Mononuclear cell (primary cell): ENCODE results near the gene NALCN. TPM values are rescaled to one million over a fixed set of nuclear protein-coding genes. Genes with fewer than 3 reads are reported as not detected.

Source experiments
- H3K27me3 ChIP-seq: 2 replicates; pipeline ENCODE4 v1.6.0; 2011; ENCODE audit warnings: low read length, control low read depth; ENCODE audit not compliant: insufficient read depth
- H3K4me1 ChIP-seq: 2 replicates; pipeline ENCODE4 v1.5.1; 2011; ENCODE audit warnings: mild to moderate bottlenecking, low read length, control low read depth; ENCODE audit not compliant: insufficient read depth
- H3K4me3 ChIP-seq: 2 replicates; pipeline ENCODE4 v1.5.1; 2011; ENCODE audit warnings: mild to moderate bottlenecking, low read length, moderate library complexity
- H3K9me3 ChIP-seq: 2 replicates; pipeline ENCODE4 v1.5.1; 2011; ENCODE audit warnings: low read depth, mild to moderate bottlenecking, control low read depth, low read length
- total RNA-seq: library from RNA; depleted of rRNA; stranded (reverse); fragments of >200 nt; gene quantifications from one replicate; pipeline ENCODE4 v1.2.3, GENCODE V29; 2012

The NALCN gene
- total RNA-seq, 1 donor = not detected

GRCh38 chr13:101185606-101186005 is 230.7 kb downstream of the NALCN start:
- Histone ChIP-seq H3K4me3 (no peak overlapping the region), H3K4me1 (no peaks in the 10 kb centered on the region), H3K9me3 (no peaks in the 10 kb centered on the region)

GRCh38 chr13:101181076-101181685 is 235.1 kb downstream of the NALCN start:
- no peak overlapping the region for H3K4me3 ChIP-seq
- no peaks in the 10 kb centered on the region for H3K9me3 ChIP-seq
- H3K27me3 ChIP-seq = no peaks in the 10 kb centered on the region
- no peaks in the 10 kb centered on the region for H3K4me1 ChIP-seq

More at GRCh38 chr13:101185606-101186005, 230.7 kb downstream of the NALCN start:
- no peaks in the 10 kb centered on the region for H3K27me3 ChIP-seq

GRCh38 chr13:101179021-101179420 is 237.3 kb downstream of the NALCN start:
- no peaks in the 10 kb centered on the region for H3K27me3 ChIP-seq
- H3K4me1 ChIP-seq = no peaks in the 10 kb centered on the region
- H3K4me3 ChIP-seq = no peak overlapping the region
- H3K9me3 ChIP-seq = no peaks in the 10 kb centered on the region

DNA sequence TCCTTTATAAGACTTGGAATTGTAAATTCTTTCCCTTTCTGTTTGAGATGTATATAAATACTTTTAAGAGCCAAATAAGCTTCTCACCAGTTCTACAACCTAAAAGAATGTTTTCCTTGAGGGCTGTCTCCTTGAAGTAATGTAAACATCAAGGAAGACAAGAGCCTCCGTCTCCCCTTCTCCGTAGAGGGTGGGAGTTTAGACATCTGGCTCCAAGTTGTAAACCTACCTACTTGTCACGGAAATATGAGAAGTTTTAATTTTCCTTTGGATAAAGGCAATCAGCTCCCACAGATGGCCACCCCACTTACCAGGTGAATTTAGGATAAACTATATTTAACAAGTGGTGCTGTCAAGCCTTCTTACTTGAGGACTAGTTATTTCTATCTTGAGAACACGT is 237.9 kb downstream of the NALCN start:
- no peak overlapping the region for H3K4me3 ChIP-seq
- no peaks in the 10 kb centered on the region for H3K9me3 ChIP-seq
- no peaks in the 10 kb centered on the region for H3K27me3 ChIP-seq
- H3K4me1 ChIP-seq = no peaks in the 10 kb centered on the region

- H3K27me3 ChIP-seq = no peaks in the 10 kb centered on the region
- no peaks in the 10 kb centered on the region for H3K9me3 ChIP-seq
- no peaks in the 10 kb centered on the region for H3K4me1 ChIP-seq
- no peak overlapping the region for H3K4me3 ChIP-seq
Measured at GRCh38 chr13:101170306-101170705, 246.0 kb downstream of the NALCN start.

DNA sequence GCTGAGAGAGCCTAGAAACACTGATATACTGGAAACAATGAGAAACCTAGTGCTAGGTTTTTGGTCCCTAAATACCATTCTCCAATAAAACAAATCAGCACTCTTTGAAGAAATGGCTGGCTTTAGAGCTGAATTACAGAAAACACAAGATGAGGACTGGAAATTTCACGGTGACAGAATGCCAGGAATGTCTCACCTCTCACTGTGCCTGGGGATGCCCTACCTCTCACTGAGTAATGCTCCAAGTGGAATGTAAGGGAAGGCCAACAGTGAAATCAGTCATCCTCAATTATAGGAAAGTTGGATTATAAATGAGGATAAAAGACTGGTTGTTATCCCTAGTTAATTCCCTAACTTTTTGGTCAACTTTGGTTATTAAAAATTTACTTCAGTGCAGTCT is 259.0 kb downstream of the NALCN start:
- H3K9me3 ChIP-seq = no peaks in the 10 kb centered on the region

DNA sequence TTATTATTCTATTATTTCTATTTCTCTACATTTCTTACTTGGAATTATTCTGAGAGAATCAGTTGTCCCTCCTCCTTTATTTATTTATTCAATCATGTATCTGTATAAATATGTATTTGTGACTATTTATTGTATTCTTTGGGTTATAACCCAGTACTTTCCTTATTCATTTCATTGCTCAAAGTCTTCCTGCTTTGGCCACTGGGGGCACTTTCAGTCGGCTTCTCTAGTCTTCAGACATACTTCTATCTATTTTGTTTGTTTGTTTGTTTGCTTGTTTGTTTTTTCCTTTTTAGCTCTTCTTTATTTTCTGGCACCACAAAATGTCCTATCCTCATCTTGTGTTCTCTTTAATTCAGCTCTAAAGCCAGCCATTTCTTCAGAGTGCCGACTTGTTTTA is 260.4 kb downstream of the NALCN start:
- Histone ChIP-seq H3K27me3 (peaks cover 8% of the 10 kb centered on the region), H3K9me3 (no peaks in the 10 kb centered on the region), H3K4me3 (no peak overlapping the region), H3K4me1 (no peaks in the 10 kb centered on the region)

More for the DNA sequence above, 259.0 kb downstream of the NALCN start:
- H3K4me1 ChIP-seq = no peaks in the 10 kb centered on the region
- no peak overlapping the region for H3K4me3 ChIP-seq
- H3K27me3 ChIP-seq = peaks cover 5% of the 10 kb centered on the region

DNA sequence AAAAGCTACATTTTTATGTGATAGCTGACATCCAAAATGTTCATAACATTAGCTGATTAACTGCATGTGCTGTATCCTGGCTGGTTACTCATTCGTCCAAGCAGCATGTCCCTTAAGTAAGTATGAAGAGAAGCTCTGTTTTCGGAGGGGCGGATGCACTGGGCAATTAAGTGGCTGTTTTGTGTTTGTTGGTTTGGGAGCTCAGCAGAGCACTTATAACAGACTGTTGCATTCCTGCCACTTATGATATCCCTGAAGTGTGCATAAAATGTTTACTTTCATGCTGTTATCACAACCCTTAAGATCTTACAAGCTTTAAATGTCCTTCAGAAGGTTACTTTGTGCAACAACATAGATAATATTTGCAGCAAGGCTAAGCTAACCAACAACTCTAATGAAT is 264.1 kb downstream of the NALCN start:
- peaks cover 5% of the 10 kb centered on the region for H3K27me3 ChIP-seq
- H3K9me3 ChIP-seq = no peaks in the 10 kb centered on the region
- H3K4me3 ChIP-seq = no peak overlapping the region
- H3K4me1 ChIP-seq = no peaks in the 10 kb centered on the region

DNA sequence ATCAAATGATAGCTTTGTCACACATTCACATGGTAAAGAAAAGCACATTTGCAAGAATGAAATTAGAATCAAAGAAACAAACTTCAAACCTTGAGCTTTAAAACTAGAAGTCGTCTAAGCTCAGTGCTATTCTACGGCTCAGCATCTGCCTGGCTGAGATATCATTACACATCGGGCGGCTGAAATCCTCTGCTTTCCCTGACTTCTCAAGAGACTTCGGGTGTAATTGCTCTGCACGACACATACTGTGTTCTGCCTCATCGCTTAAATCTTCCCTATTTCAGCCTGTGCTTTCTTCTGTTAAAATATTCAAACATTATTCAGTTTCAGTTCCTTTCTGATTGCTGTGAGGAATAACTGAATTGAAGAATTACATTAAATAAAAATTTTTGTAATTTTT is 265.3 kb downstream of the NALCN start:
- no peaks in the 10 kb centered on the region for H3K9me3 ChIP-seq
- peaks cover 3% of the 10 kb centered on the region for H3K27me3 ChIP-seq
- H3K4me1 ChIP-seq = no peaks in the 10 kb centered on the region
- H3K4me3 ChIP-seq = no peak overlapping the region

DNA sequence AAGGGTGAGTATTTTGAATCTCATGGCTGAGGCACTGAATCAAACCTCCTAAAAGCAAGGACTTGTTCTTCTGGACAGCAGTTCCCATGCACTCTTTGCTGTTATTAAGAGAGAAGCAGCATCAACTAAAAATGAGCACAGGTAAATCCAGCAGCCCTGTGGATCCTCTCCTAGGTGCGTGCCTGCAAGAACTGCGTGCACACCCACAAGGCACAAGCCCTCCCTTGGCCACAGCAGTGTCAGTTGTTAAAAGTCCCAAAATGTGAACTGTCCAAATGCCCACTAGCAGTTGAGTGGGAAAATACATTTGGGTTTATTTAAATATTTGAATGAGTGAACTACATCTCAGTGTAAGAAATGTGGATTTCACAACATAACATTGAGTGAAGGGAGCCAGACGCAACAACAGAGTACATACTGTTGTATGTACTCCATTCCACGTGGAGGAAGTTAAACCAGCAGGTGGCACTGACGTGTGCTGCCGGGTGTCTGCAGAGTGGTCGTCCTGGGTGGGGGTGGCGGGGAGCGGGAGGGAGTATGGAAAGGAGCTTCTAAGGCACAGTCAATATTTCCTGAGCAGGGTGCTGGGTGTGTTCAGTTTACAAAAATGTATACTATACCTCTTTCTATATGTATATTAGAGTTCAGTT is 266.4 kb downstream of the NALCN start:
- peaks cover 3% of the 10 kb centered on the region for H3K27me3 ChIP-seq
- H3K9me3 ChIP-seq = no peaks in the 10 kb centered on the region
- no peak overlapping the region for H3K4me3 ChIP-seq
- no peaks in the 10 kb centered on the region for H3K4me1 ChIP-seq

GRCh38 chr13:101146101-101146898 is 270.0 kb downstream of the NALCN start:
- Histone ChIP-seq H3K9me3 (no peaks in the 10 kb centered on the region), H3K4me1 (no peaks in the 10 kb centered on the region), H3K4me3 (no peak overlapping the region), H3K27me3 (no peaks in the 10 kb centered on the region)

- Histone ChIP-seq H3K27me3 (no peaks in the 10 kb centered on the region), H3K4me1 (no peaks in the 10 kb centered on the region), H3K4me3 (no peak overlapping the region), H3K9me3 (no peaks in the 10 kb centered on the region)
Measured at GRCh38 chr13:101144808-101145419, 271.4 kb downstream of the NALCN start.

- no peaks in the 10 kb centered on the region for H3K4me1 ChIP-seq
- no peaks in the 10 kb centered on the region for H3K27me3 ChIP-seq
- no peak overlapping the region for H3K4me3 ChIP-seq
- H3K9me3 ChIP-seq = no peaks in the 10 kb centered on the region
Measured at GRCh38 chr13:101140936-101141335, 275.4 kb downstream of the NALCN start.

GRCh38 chr13:101140087-101140770 is 276.1 kb downstream of the NALCN start:
- no peak overlapping the region for H3K4me3 ChIP-seq
- H3K27me3 ChIP-seq = no peaks in the 10 kb centered on the region
- no peaks in the 10 kb centered on the region for H3K9me3 ChIP-seq
- no peaks in the 10 kb centered on the region for H3K4me1 ChIP-seq

GRCh38 chr13:101139081-101139480 is 277.2 kb downstream of the NALCN start:
- Histone ChIP-seq H3K4me3 (no peak overlapping the region), H3K4me1 (no peaks in the 10 kb centered on the region), H3K27me3 (no peaks in the 10 kb centered on the region), H3K9me3 (no peaks in the 10 kb centered on the region)
